Skeletal muscle tissue (tissue), 4 donors: ENCODE measurements around the gene LRRC75B. TPM values are rescaled to one million over a fixed set of nuclear protein-coding genes. Genes with fewer than 3 reads are reported as not detected.
"Not testable (repeated sequence)": the region's sequence is repeated elsewhere in the genome, so short reads cannot be mapped to it uniquely, and the experiment has no call there.

Source experiments
- H3K27ac ChIP-seq: one replicate; pipeline ENCODE4 v1.7.0; 2013; ENCODE audit warnings: mild to moderate bottlenecking, low read depth, low read length, inconsistent platforms
- H3K27me3 ChIP-seq, 3 donors: one replicate each; pipeline ENCODE4 v1.7.0; 2013; ENCODE audit warnings: low read length in 3 of 3; ENCODE audit not compliant: control insufficient read depth in 3 of 3, insufficient read depth in 3 of 3
- H3K36me3 ChIP-seq, 3 donors: one replicate each; pipeline ENCODE4 v1.7.0; 2013; ENCODE audit warnings: low read length in 3 of 3; ENCODE audit not compliant: control insufficient read depth in 3 of 3, insufficient read depth in 3 of 3
- H3K4me1 ChIP-seq, 3 donors: one replicate each; pipeline ENCODE4 v1.7.0; 2013; ENCODE audit warnings: low read length in 3 of 3, mild to moderate bottlenecking in 3 of 3; ENCODE audit not compliant: control insufficient read depth in 3 of 3, insufficient read depth in 3 of 3
- H3K4me3 ChIP-seq, 3 donors: one replicate each; pipeline ENCODE4 v1.7.0; 2013; ENCODE audit warnings: low read length in 3 of 3
- H3K9ac ChIP-seq, 3 donors: one replicate each; pipeline ENCODE4 v1.7.0; 2013; ENCODE audit warnings: low read length in 3 of 3, mild to moderate bottlenecking in 3 of 3, moderate library complexity in 2 of 3, low read depth in 1 of 3
- H3K9me3 ChIP-seq, 3 donors: one replicate each; pipeline ENCODE4 v1.7.0; 2013; ENCODE audit warnings: low read length in 3 of 3; ENCODE audit not compliant: control insufficient read depth in 3 of 3
- total RNA-seq: library from RNA; depleted of rRNA; stranded (reverse); fragments of >200 nt; gene quantifications from one replicate; pipeline ENCODE4 v1.2.3, GENCODE V29; 2014
- donor health status: Osteomylitis.

The LRRC75B gene, protein sequence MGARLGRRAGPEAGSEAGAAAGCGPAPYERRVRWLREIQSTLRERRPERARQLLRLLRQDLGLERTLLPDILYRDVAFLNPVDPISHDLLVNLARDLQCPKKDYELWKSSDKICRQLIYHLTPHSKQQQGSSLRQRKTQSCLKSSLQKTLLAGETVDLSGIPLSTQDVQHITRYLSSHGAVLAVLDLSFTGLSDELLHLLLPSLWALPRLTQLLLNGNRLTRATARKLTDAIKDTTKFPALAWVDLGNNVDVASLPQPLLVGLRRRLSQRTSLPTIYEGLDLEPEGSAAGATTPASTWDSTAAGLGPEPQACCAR
- 1.6 TPM for total RNA-seq

DNA sequence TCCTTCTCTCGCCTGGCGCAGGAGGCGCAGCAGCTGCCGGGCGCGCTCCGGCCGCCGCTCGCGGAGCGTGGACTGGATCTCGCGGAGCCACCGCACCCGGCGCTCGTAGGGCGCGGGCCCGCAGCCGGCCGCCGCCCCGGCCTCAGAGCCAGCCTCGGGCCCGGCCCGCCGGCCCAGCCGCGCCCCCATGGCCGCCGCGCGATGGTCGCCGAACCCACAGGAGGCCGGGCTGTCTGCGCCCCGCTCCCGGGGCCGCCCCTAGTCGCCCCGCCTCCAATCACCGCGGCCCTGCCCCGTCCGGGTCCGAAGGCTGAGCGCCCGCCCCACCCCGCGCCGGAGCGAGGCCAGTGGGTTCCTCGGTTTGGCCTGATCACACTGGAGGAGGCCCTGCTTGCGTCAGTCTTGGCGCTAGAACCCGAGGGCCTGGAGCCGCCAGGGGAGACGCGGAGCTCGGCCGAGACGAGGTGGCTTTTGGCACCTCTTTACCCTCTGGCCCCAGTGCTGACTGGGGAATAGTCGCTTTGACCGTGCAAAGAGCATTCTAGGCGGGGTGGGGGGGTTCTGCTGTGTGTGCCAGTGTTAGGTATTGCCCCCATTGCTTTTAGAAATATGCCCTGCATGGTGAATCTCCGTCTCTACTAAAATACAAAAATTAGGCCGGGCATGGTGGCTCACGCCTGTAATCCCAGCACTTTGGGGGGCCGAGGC, at the start of gene LRRC75B:
TSS of gene LRRC75B (minus strand) at position 223 of the 708 bp plus-strand sequence. CDS start at position 189, 34 bp downstream.
- Histone ChIP-seq H3K36me3 (peaks cover 5 to 6% (median 6%) of the 10 kb centered on the region in 3 donors), H3K9ac (peak within 1 kb of the TSS; percentile 63 to 87 (median 71)), H3K27me3 (no peaks in the 10 kb centered on the region), H3K27ac (peak within 1 kb of the TSS; percentile 56), H3K9me3 (no peaks in the 10 kb centered on the region), H3K4me1 (peaks cover 3 to 5% (median 4%) of the 10 kb centered on the region in 3 donors), H3K4me3 (peak within 1 kb of the TSS; percentile 55 to 74 (median 74))

DNA sequence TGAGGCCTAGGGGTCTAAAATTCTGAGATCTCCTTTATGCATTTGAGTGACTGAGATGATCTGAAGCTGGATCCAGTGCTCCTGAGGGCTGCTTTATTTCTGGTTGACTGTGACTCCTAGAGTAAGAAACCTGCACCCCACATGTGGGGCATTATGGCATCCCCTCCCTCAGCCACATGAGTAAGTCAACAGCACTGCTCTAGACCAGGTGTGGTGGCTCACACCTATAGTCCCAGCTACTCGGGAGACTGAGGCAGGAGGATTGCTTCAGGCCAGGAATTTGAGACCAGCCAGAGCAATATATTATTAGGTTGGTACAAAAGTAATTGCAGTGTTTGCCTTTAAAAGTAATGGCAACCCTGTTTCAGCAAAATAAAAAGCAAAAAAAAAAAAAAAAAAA, 49.4 kb upstream of the LRRC75B start:
- not testable (repeated sequence) for H3K9ac ChIP-seq, H3K4me3 ChIP-seq, H3K27me3 ChIP-seq, H3K36me3 ChIP-seq, H3K27ac ChIP-seq, H3K9me3 ChIP-seq, H3K4me1 ChIP-seq

DNA sequence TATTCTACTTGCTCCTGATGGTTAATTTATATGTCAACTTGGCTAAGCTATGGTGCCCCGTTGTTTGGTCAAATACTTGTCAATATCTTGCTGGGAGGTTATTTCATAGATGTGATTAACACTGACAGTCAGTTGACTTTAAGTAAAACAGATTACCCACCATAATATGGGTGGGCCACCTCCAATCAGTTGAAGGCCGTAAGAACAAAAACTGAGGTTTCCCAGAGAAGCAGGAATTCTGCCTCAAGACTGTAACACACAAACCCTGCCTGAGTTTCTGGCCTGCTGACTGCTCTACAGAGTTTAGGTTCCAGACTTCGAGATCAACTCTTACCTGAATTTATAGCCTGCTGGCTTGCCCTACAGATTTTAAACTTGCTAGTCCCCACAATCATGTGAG, 43.6 kb upstream of the LRRC75B start:
- H3K4me3 ChIP-seq, H3K4me1 ChIP-seq, H3K9ac ChIP-seq, H3K36me3 ChIP-seq, H3K27me3 ChIP-seq, H3K27ac ChIP-seq, H3K9me3 ChIP-seq: not testable (repeated sequence)

DNA sequence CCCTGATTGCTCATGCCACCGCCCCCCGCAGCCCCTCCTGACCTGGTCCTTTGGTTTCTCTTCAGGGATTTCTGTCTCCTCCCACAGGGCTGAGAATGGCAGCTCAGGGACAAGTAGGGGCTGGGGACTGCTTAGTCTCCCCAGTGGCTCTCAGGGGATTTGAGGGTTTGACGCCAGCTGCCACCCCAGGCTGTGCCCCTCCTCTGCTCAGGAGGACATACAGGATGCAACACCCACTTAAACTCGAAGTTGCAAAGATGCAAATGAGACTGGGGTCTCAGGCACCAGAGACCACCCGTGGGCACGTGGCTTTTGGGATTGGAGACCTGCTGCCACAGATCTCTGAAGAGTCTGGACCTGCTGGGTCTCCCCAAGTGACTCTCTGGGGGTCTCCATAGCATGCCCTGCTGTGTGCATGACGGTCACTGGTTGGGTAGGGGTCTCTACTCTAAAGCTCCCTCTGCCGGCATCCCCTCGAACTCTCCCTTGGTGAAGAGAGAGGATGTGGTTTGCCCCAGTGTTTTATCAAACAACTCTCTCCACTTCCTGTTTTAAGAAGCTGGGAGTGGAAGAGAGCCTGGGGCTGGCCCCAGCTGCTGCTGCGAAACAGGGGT, 42.0 kb upstream of the LRRC75B start:
- not testable (repeated sequence) for H3K36me3 ChIP-seq, H3K4me1 ChIP-seq, H3K27ac ChIP-seq, H3K9ac ChIP-seq, H3K4me3 ChIP-seq, H3K27me3 ChIP-seq, H3K9me3 ChIP-seq

DNA sequence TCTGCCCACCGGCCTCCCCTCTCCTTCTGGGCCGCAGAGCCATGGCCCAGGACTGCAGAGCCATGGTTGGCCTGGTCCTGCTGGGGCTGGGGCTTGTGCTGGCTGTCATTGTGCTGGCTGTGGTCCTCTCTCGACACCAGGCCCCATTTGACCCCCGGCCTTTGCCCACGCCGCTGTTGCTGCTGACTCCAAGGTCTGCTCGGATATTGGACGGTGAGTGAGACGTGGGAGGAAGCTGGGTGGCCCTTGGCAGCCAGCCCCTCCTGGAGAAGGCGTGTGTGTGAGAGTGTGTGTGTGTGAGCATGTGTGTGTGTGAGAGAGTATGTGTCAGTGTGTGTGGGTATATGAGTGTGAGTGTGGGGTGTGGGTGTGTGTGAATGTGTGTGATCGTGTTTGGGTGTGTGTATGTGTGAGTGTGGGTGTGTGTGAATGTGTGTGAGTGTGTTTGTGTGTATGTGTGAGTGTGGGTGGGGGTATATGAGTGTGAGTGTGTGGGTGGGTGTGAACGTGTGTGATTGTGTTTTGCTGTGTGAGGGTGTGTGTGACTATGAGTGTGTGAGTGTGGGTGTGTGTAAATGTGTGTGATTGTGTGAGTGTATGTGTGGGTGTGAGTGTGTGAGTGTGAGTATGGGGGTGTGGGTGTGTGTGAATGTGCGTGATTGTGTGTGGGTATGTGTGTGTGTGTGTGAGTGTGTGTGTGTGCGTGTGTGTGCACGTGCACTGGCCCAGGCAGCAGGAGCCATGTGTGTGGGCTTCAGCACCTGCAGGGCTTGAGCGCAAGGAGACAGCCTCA, 40.6 kb upstream of the LRRC75B start:
- not testable (repeated sequence) for H3K9ac ChIP-seq, H3K27me3 ChIP-seq, H3K9me3 ChIP-seq, H3K4me1 ChIP-seq, H3K36me3 ChIP-seq, H3K4me3 ChIP-seq, H3K27ac ChIP-seq

DNA sequence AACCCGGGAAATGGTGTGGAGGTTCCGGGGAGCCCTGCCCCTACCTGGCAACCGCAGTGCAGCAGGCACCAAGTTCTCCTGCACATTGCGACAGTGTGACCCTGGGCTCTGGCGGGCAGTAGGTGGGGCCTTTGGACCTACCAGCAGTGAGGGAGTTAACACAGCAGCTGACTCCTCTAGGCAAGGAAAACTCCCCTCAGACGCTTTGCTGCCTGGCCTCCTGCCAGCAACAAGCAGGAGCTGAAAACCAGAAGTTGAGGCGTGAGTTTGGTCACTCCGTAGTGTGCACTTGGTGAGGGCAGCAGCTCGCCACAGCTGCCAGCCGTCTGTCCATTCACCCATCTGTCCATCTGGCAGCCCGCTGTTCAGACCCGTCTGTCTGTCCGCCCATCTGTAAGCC, 39.8 kb upstream of the LRRC75B start:
- H3K9me3 ChIP-seq, H3K4me1 ChIP-seq, H3K36me3 ChIP-seq, H3K27ac ChIP-seq, H3K27me3 ChIP-seq, H3K9ac ChIP-seq, H3K4me3 ChIP-seq: not testable (repeated sequence)

DNA sequence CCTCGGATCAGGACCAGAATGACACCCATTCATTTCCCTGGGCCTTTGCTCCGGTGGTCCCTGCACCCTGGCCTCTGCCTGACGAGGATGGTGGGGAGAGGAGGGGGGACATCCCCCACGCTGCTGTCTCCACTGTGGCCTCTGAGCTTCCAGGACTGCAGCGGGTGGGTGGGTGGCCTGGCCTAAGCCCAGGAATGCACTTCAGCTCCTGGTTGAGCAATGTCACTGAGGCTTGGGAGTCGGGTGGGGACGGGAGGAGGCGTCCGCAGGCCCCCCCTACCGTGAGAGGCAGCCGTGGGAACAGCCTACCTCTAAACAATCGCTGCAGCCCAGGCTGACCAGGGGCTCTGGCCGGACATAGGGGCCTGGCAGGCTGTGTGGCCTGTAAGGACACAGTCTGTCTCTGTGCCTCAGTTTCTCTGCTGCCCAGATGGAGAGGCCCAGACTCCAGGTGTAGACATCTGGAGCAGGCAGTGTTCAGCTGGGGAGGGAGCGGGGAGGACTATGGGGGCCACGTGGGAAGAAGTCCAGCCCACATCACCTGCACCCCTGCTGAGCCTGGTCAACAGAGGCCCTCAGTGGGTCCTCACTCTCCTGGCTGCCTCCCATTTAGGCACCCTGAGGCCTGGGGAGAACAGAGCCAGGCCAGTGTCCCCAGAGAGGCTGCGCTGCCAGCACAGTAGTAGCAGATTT, 38.7 kb upstream of the LRRC75B start:
- not testable (repeated sequence) for H3K27ac ChIP-seq, H3K27me3 ChIP-seq, H3K4me1 ChIP-seq, H3K36me3 ChIP-seq, H3K9ac ChIP-seq, H3K9me3 ChIP-seq, H3K4me3 ChIP-seq

DNA sequence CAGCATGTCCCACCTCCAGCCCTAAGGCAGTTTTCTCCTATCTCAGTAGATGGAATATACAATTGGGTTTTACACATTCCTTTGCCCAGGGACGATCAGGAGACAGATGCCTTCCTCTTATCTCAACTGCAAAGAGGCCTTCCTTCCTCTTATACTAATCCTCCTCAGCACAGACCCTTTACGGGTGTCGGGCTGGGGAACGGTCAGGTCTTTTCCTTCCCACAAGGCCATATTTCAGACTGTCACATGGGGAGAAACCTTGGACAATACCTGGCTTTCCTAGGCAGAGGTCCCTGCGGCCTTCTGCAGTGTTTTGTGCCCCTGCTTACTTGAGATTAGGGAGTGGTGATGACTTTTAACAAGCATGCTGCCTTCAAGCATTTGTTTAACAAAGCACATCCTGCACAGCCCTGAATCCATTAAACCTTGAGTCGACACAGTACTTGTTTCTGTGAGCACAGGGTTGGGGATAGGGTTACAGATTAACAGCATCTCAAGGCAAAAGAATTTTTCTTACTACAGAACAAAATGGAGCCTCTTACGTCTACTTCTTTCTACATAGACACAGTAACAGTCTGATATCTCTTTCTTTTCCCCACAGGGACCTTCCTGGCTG, 38.0 kb upstream of the LRRC75B start:
- H3K36me3 ChIP-seq, H3K27ac ChIP-seq, H3K9ac ChIP-seq, H3K4me1 ChIP-seq, H3K4me3 ChIP-seq, H3K9me3 ChIP-seq, H3K27me3 ChIP-seq: not testable (repeated sequence)

DNA sequence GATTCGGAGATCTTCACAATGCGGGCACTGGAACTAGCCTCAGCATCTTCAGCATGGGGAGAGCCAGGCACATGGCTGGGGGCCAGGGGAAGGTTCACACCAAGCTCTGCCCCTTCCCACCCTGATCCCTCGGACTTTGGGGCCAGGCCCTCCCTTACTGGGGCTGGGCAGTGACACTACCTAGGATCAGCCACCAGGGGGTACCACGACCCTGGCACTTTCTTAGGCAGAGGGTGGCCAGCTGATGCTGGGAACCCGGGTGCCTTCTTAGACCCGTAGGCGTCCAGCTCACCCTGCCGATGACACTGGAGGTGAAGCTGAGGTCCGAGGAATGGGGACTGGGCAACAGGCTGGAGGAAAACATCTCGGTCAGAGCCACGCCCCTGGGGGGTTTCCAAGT, 36.2 kb upstream of the LRRC75B start:
- H3K36me3 ChIP-seq, H3K9ac ChIP-seq: not testable (repeated sequence)

More for the DNA sequence above, 36.2 kb upstream of the LRRC75B start:
- H3K4me1 ChIP-seq, H3K4me3 ChIP-seq, H3K27ac ChIP-seq, H3K27me3 ChIP-seq, H3K9me3 ChIP-seq: not testable (repeated sequence)
